Measurements from ENCODE around the gene USE1.

The USE1 gene

DNA sequence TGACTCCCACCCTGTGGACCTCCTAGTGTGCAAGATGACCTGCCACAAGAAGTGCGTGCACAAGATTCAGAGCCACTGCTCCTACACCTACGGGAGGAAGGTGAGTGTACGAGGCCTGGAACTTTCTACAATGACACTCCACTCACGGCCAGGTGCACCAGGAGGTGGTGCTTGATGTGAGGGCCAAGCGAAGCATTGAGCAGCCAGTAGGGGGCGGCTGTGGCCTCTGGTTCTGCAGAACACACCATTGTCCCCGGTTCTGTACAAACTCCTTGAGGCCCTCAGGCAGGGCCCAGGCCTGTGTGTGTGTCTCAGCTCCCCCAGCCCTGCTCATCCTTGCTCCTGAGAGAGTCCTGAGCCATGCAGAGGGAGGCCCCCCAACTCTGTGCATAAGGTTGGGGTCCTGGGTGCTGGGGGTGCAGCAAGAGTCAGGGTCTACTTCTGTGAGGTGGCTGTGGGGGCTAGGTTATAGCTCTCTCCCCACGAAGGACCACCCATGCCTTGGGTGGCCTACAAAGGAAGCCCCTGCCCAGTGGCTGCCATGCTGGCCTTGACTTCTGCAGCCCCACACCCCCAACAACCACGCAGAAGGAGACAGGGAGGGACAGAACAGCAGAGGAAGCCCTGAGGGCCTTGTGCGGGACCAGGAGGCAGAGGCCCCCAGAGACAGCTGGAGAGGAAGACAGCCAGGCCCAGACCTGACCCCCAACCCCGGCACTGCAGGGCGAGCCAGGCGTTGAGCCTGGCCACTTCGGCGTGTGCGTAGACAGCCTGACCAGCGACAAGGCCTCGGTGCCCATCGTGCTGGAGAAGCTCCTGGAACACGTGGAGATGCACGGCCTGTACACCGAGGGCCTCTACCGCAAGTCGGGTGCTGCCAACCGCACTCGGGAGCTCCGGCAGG lies 9.7 kb upstream of the USE1 start:
- H3K4me3 ChIP-seq (ENCODE audit: low read depth, low read length): no peak overlapping the region
- no peak overlapping the region for H3K27ac ChIP-seq (ENCODE audit: low read depth, low read length)
- H3K36me3 ChIP-seq (ENCODE audit: insufficient read depth, low read length): peaks cover 3% of the 10 kb centered on the region; the same call in 1 of the 2 replicates
- peaks cover 17% of the 10 kb centered on the region for H3K4me1 ChIP-seq (ENCODE audit: control insufficient read depth, insufficient read depth, low read length, unreplicated experiment)
- H3K79me2 ChIP-seq (ENCODE audit: control insufficient read depth, insufficient read depth, low read length, unreplicated experiment): no peaks in the 10 kb centered on the region
- no peak overlapping the region for H2AFZ ChIP-seq (ENCODE audit: low read length, unreplicated experiment)
- no peaks in the 10 kb centered on the region for H3K27me3 ChIP-seq (ENCODE audit: insufficient read depth, low read length)

GRCh38 chr19:17206736-17207581 lies 8.2 kb upstream of the USE1 start:
- Histone ChIP-seq H3K79me2 (ENCODE audit: control insufficient read depth, insufficient read depth, low read length, unreplicated experiment) (no peaks in the 10 kb centered on the region), H3K4me1 (ENCODE audit: control insufficient read depth, insufficient read depth, low read length, unreplicated experiment) (peaks cover 19% of the 10 kb centered on the region), H3K27me3 (ENCODE audit: insufficient read depth, low read length) (no peaks in the 10 kb centered on the region), H3K36me3 (ENCODE audit: insufficient read depth, low read length) (0 out of 2 replicates have a peak, but pooled peaks cover 1% of the 10 kb centered on the region), H3K4me3 (ENCODE audit: low read depth, low read length) (no peak overlapping the region), H2AFZ (ENCODE audit: low read length, unreplicated experiment) (no peak overlapping the region), H3K27ac (ENCODE audit: low read depth, low read length) (no peak overlapping the region)

- Histone ChIP-seq H3K36me3 (ENCODE audit: insufficient read depth, low read length) (no peaks in the 10 kb centered on the region; the same call in 1 of the 2 replicates), H3K27ac (ENCODE audit: low read depth, low read length) (peak overlapping the region; percentile 43; the same call in 1 of the 2 replicates)
These were observed 5.8 kb upstream of the USE1 start for GRCh38 chr19:17209126-17210036.

GRCh38 chr19:17210296-17210695 lies 4.9 kb upstream of the USE1 start:
- Histone ChIP-seq H3K36me3 (ENCODE audit: insufficient read depth, low read length) (no peaks in the 10 kb centered on the region; the same call in 1 of the 2 replicates), H2AFZ (ENCODE audit: low read length, unreplicated experiment) (no peak overlapping the region), H3K4me1 (ENCODE audit: control insufficient read depth, insufficient read depth, low read length, unreplicated experiment) (peaks cover 24% of the 10 kb centered on the region), H3K27me3 (ENCODE audit: insufficient read depth, low read length) (no peaks in the 10 kb centered on the region), H3K79me2 (ENCODE audit: control insufficient read depth, insufficient read depth, low read length, unreplicated experiment) (no peaks in the 10 kb centered on the region), H3K27ac (ENCODE audit: low read depth, low read length) (peak overlapping the region; percentile 43; the same call in 1 of the 2 replicates), H3K4me3 (ENCODE audit: low read depth, low read length) (no peak overlapping the region)

More at GRCh38 chr19:17209126-17210036, 5.8 kb upstream of the USE1 start:
- peaks cover 20% of the 10 kb centered on the region for H3K4me1 ChIP-seq (ENCODE audit: control insufficient read depth, insufficient read depth, low read length, unreplicated experiment)
- H3K27me3 ChIP-seq (ENCODE audit: insufficient read depth, low read length): no peaks in the 10 kb centered on the region
- H3K79me2 ChIP-seq (ENCODE audit: control insufficient read depth, insufficient read depth, low read length, unreplicated experiment): no peaks in the 10 kb centered on the region
- H2AFZ ChIP-seq (ENCODE audit: low read length, unreplicated experiment): no peak overlapping the region
- no peak overlapping the region for H3K4me3 ChIP-seq (ENCODE audit: low read depth, low read length)

DNA sequence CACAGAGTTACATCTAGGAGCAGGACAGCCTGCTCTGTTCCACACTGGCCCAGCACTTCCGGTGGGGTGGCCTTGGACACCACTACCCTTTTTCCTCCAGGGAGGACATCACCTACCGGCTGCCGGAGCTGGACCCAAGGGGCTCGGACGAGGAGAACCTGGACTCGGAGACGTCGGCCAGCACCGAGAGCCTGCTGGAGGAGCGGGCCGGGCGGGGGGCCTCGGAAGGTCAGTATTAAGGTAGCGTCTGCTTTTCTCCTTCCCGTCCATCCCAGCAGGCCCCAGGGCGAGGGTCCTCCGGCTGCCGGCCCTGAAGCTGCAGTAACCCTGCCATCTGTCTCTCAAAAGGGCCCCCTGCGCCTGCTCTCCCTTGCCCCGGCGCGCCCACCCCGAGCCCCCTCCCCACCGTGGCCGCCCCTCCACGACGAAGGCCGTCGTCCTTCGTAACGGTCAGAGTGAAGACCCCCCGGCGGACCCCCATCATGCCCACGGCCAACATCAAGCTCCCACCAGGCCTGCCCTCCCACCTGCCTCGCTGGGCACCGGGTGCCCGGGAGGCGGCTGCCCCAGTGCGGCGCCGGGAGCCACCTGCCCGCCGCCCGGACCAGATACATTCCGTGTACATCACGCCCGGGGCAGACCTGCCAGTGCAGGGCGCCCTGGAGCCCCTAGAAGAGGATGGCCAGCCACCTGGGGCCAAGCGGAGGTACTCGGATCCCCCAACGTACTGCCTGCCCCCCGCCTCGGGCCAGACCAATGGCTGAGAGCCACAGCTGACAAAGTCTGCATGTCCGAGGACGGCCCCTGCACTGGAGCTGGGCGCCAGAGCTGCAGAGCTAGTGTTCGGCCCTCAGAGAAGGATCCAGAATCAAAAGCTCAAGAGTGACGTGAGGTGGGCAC lies 3.4 kb upstream of the USE1 start:
- no peak overlapping the region for H3K4me3 ChIP-seq (ENCODE audit: low read depth, low read length)
- H3K4me1 ChIP-seq (ENCODE audit: control insufficient read depth, insufficient read depth, low read length, unreplicated experiment): peaks cover 24% of the 10 kb centered on the region
- H2AFZ ChIP-seq (ENCODE audit: low read length, unreplicated experiment): no peak overlapping the region
- no peaks in the 10 kb centered on the region for H3K79me2 ChIP-seq (ENCODE audit: control insufficient read depth, insufficient read depth, low read length, unreplicated experiment)
- H3K27me3 ChIP-seq (ENCODE audit: insufficient read depth, low read length): no peaks in the 10 kb centered on the region
- H3K27ac ChIP-seq (ENCODE audit: low read depth, low read length): no peak overlapping the region
- no peaks in the 10 kb centered on the region; the same call in 1 of the 2 replicates for H3K36me3 ChIP-seq (ENCODE audit: insufficient read depth, low read length)

GRCh38 chr19:17213334-17213733 lies 1.8 kb upstream of the USE1 start:
- H3K79me2 ChIP-seq (ENCODE audit: control insufficient read depth, insufficient read depth, low read length, unreplicated experiment): no peaks in the 10 kb centered on the region
- H3K4me3 ChIP-seq (ENCODE audit: low read depth, low read length): no peak overlapping the region
- peaks cover 24% of the 10 kb centered on the region for H3K4me1 ChIP-seq (ENCODE audit: control insufficient read depth, insufficient read depth, low read length, unreplicated experiment)
- no peaks in the 10 kb centered on the region for H3K27me3 ChIP-seq (ENCODE audit: insufficient read depth, low read length)
- no peak overlapping the region for H3K27ac ChIP-seq (ENCODE audit: low read depth, low read length)
- no peaks in the 10 kb centered on the region; the same call in 1 of the 2 replicates for H3K36me3 ChIP-seq (ENCODE audit: insufficient read depth, low read length)
- no peak overlapping the region for H2AFZ ChIP-seq (ENCODE audit: low read length, unreplicated experiment)

DNA sequence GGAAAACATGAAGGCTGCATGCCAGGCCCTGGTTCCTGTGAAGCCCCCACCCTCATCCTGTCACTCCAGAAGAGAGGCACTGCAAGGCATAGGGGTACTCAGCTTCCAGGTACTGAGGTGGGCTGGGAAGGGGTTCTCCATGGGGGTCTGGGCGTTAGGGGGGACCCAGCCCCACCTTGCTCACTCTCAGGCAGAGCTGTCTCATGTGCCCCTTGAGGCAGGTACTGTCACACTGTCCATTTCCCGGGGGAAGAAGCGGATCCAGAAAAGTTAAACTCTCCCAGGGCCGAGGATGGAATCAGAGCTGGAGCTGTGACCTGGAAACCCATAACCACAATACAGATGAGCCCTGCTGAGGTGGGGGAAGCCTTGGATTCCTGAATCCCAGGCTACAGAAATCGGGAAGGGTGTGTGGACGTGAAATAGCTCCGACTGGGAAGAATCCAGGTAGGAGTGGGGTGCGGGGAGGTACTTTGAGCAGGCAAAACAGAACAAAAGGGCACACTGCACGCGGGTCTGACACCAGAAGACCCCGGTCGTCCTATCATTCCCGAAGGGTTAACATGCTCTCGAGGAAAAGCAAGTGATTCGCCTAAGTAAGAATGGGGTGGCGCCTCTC lies 540 bp upstream of the USE1 start:
- peak overlapping the region; percentile 81 for H3K27ac ChIP-seq (ENCODE audit: low read depth, low read length)
- H3K4me3 ChIP-seq (ENCODE audit: low read depth, low read length): peak overlapping the region; percentile 79
- no peaks in the 10 kb centered on the region for H3K79me2 ChIP-seq (ENCODE audit: control insufficient read depth, insufficient read depth, low read length, unreplicated experiment)
- no peaks in the 10 kb centered on the region for H3K27me3 ChIP-seq (ENCODE audit: insufficient read depth, low read length)
- H3K36me3 ChIP-seq (ENCODE audit: insufficient read depth, low read length): peaks cover 5% of the 10 kb centered on the region; the same call in 1 of the 2 replicates
- peaks cover 15% of the 10 kb centered on the region for H3K4me1 ChIP-seq (ENCODE audit: control insufficient read depth, insufficient read depth, low read length, unreplicated experiment)
- peak overlapping the region; percentile 75 for H2AFZ ChIP-seq (ENCODE audit: low read length, unreplicated experiment)

- Histone ChIP-seq H3K36me3 (ENCODE audit: insufficient read depth, low read length) (peaks cover 5% of the 10 kb centered on the region; the same call in 1 of the 2 replicates), H3K79me2 (ENCODE audit: control insufficient read depth, insufficient read depth, low read length, unreplicated experiment) (no peaks in the 10 kb centered on the region), H3K27me3 (ENCODE audit: insufficient read depth, low read length) (no peaks in the 10 kb centered on the region), H3K27ac (ENCODE audit: low read depth, low read length) (no peak overlapping the region), H2AFZ (ENCODE audit: low read length, unreplicated experiment) (no peak overlapping the region), H3K4me1 (ENCODE audit: control insufficient read depth, insufficient read depth, low read length, unreplicated experiment) (peaks cover 11% of the 10 kb centered on the region), H3K4me3 (ENCODE audit: low read depth, low read length) (peak overlapping the region; percentile 79)
These were observed 1.0 kb downstream of the USE1 start for GRCh38 chr19:17216058-17216670.

- no peaks in the 10 kb centered on the region for H3K79me2 ChIP-seq (ENCODE audit: control insufficient read depth, insufficient read depth, low read length, unreplicated experiment)
- no peak overlapping the region for H2AFZ ChIP-seq (ENCODE audit: low read length, unreplicated experiment)
- H3K27me3 ChIP-seq (ENCODE audit: insufficient read depth, low read length): no peaks in the 10 kb centered on the region
- H3K4me1 ChIP-seq (ENCODE audit: control insufficient read depth, insufficient read depth, low read length, unreplicated experiment): peaks cover 11% of the 10 kb centered on the region
- no peak overlapping the region for H3K4me3 ChIP-seq (ENCODE audit: low read depth, low read length)
- no peak overlapping the region for H3K27ac ChIP-seq (ENCODE audit: low read depth, low read length)
- peaks cover 5% of the 10 kb centered on the region; the same call in 1 of the 2 replicates for H3K36me3 ChIP-seq (ENCODE audit: insufficient read depth, low read length)
These were observed 4.1 kb downstream of the USE1 start for GRCh38 chr19:17219286-17219685.
